Right lobe of liver (tissue), 6 donors: Measurements from ENCODE around the gene HSPE1. TPM values are rescaled to one million over a fixed set of nuclear protein-coding genes. Genes with fewer than 3 reads are reported as not detected.

Experiments used
- ATAC-seq, 4 donors: fragments of 200-7000 bp; cut with Tn5 transposase; one replicate each; pipeline ENCODE4 v1.9.1; 2020; ENCODE audit warnings: mild to moderate bottlenecking in 4 of 4, moderate library complexity in 4 of 4
- DNase-seq, 3 donors: peaks; one replicate each; pipeline ENCODE4 v3.0.0-alpha.2; 2020
- H3K27ac ChIP-seq, 3 donors: fragments of 200-600 bp; one replicate each; pipeline ENCODE4 v1.8.0; 2022
- H3K27me3 ChIP-seq, 2 donors: fragments of 200-600 bp; one replicate each; pipeline ENCODE4 v1.8.0; 2022
- H3K36me3 ChIP-seq, 4 donors: fragments of 200-600 bp; sonication (generic) in 1 of 4; one replicate each; pipeline versions ENCODE4 v1.5.1 to v1.8.0; 2017 to 2022; ENCODE audit warnings: control low read depth in 1 of 4
- H3K4me1 ChIP-seq, 4 donors: fragments of 200-600 bp; sonication (generic) in 1 of 4; one replicate each; pipeline versions ENCODE4 v1.5.1 to v1.8.0; 2017 to 2022; ENCODE audit warnings: control low read depth in 1 of 4
- H3K4me3 ChIP-seq, 3 donors: fragments of 200-600 bp; one replicate each; pipeline ENCODE4 v1.8.0; 2022
- H3K9me3 ChIP-seq, 4 donors: fragments of 200-600 bp; sonication (generic) in 1 of 4; one replicate each; pipeline versions ENCODE4 v1.5.1 to v1.8.0; 2017 to 2022; ENCODE audit warnings: control low read depth in 1 of 4
- POLR2A ChIP-seq: fragments of 450-650 bp; IDR thresholded peaks from one replicate; pipeline ENCODE4 v1.6.1; 2017; ENCODE audit warnings: antibody characterized with exemption, mild to moderate bottlenecking
- WGBS: methylation state at CpG from one replicate; pipeline ENCODE4 v1.1.6; 2018; ENCODE audit warnings: low coverage, low lambda C conversion rate; ENCODE audit not compliant: insufficient coverage; ENCODE audit errors: missing lambda C conversion rate; 5-methylcytosine and 5-hydroxymethylcytosine counted together
- intact Hi-C, 2 donors: fragments of 100-400 bp; cut with DNase I; formaldehyde crosslinking; loops; one replicate each; pipeline versions ENCODE4 v1.11.2 to v1.14.1; 2022
- total RNA-seq, 6 experiments: library from RNA; depleted of rRNA in 2 of 6; stranded (reverse); fragments of >200 nt in 2 of 6; fragmentation: NEBNext Ultra II Directional in 3 of 6; extraction: Animal tissue kit (Norgen Biotek cat#: 25700) in 3 of 6; gene quantifications; one replicate each; pipeline versions ENCODE4 v1.1.0 to v1.2.4, GENCODE V29; 2016 to 2023
- TF ChIP-seq, protein P1 (sequence below), 4 donors: fragments of 200-600 bp in 3 of 4; fragments of 450-650 bp in 1 of 4; IDR thresholded peaks; one replicate each; pipeline versions ENCODE4 v1.5.1 to v1.8.0; 2016 to 2022; ENCODE audit warnings: antibody characterized with exemption in 4 of 4, mild to moderate bottlenecking in 2 of 4
- donor health status: DM: no; HTN: yes; CAD: no.
- donor health status: DM: no; HTN: no; CAD: no.
- donor health status: DM: no; HTN: no; CAD: no.
- donor health status: DM: no; HTN: yes; CAD: no.
- donor health status: DM: no; HTN: yes; CAD: no.

HSPE1 gene
- total RNA-seq, 6 experiments from 2014 or later = 91.8 to 318 (median 209) TPM

DNA sequence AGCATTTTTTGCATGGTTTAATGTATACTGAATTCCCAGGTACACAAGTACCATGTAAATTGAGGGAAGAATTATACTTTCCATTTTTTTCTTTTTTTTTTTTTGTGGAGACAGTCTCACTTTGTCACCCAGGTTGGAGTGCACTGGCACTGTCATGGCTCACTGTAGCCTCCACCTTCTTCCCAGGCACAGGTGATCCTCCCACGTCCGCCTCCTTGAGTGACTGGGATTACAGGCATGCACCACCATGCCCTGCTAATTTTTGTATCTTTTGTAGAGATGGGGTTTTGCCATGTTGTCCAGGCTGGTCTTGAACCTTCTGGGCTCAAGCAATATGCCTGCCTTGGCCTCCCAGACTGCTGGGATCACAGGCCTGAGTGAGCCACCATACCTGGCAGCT lies 3.8 kb downstream of the HSPE1 start:
- intact Hi-C loops = no loop called here
- no peak for ATAC-seq
- Histone ChIP-seq H3K4me3 (no peak overlapping the region), H3K27me3 (no peaks in the 10 kb centered on the region), H3K27ac (peak overlapping the region in 1 of 3 donors; percentile 100), H3K4me1 (peaks cover 0 to 11% (median 0%) of the 10 kb centered on the region in 4 donors), H3K9me3 (no peaks in the 10 kb centered on the region), H3K36me3 (peaks cover 0 to 23% (median 10%) of the 10 kb centered on the region in 4 donors)
- no peak for TF ChIP-seq POLR2A
- TF ChIP-seq, protein P1, sequence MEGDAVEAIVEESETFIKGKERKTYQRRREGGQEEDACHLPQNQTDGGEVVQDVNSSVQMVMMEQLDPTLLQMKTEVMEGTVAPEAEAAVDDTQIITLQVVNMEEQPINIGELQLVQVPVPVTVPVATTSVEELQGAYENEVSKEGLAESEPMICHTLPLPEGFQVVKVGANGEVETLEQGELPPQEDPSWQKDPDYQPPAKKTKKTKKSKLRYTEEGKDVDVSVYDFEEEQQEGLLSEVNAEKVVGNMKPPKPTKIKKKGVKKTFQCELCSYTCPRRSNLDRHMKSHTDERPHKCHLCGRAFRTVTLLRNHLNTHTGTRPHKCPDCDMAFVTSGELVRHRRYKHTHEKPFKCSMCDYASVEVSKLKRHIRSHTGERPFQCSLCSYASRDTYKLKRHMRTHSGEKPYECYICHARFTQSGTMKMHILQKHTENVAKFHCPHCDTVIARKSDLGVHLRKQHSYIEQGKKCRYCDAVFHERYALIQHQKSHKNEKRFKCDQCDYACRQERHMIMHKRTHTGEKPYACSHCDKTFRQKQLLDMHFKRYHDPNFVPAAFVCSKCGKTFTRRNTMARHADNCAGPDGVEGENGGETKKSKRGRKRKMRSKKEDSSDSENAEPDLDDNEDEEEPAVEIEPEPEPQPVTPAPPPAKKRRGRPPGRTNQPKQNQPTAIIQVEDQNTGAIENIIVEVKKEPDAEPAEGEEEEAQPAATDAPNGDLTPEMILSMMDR (IDR thresholded peaks at IDR 0.05) = no peak
- DNase-seq = no peak
- no CpG with 5 or more reads among the region's 2 CpGs for WGBS

DNA sequence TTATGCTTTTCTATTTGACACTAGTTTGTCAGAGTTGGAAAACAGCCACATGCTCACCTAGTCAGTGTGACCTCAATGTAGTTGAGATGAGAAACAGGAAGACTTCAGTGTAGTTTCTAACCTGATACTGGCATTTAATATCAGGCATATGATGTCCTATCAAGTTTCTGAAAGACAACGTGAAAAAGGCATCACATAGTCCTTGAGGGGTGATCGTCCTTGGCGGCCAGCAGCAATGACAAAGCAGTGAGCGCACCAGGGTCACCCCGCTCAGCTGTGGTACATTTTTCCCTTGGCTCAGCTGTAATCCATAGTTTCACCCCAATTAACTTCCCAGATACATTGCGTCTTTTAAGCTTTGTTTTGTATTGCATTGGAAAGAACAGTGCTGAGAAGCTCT lies 4.3 kb downstream of the HSPE1 start:
- H3K27ac ChIP-seq = no peak overlapping the region
- 90% methylated on average over 3 of the region's 6 CpGs for WGBS
- ATAC-seq (no peak), DNase-seq (no peak)
- H3K4me1 ChIP-seq = peaks cover 0 to 11% (median 0%) of the 10 kb centered on the region in 4 donors
- TF ChIP-seq, protein P1 (IDR thresholded peaks at IDR 0.05) = no peak
- no peak for TF ChIP-seq POLR2A
- no peaks in the 10 kb centered on the region for H3K9me3 ChIP-seq
- H3K4me3 ChIP-seq = no peak overlapping the region
- peaks cover 0 to 23% (median 10%) of the 10 kb centered on the region in 4 donors for H3K36me3 ChIP-seq
- intact Hi-C loops = no loop called here
- H3K27me3 ChIP-seq = no peaks in the 10 kb centered on the region

DNA sequence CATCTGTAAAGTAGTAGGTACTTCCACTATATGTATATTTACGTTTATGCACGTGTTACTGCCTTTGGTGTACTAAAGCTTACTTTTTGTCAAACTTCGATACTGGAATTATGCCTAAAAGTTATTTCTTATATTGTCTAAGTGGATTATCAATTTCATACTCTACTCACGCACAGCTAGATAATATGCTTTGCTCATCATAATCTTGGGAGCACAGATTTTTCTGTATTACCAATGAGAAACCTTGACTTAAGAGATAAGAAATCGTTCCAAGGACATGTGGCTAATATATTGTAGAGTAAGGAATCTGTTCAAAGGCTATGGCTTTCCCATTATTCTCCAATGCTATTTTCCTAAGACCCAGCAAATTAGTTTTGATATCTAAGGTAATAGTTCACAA lies 6.5 kb downstream of the HSPE1 start:
- 84% methylated on average over 5 of the region's 5 CpGs for WGBS
- H3K4me3 ChIP-seq = no peak overlapping the region
- no peak for DNase-seq
- no peak overlapping the region for H3K27ac ChIP-seq
- peaks cover 0 to 23% (median 10%) of the 10 kb centered on the region in 4 donors for H3K36me3 ChIP-seq
- H3K27me3 ChIP-seq = no peaks in the 10 kb centered on the region
- H3K4me1 ChIP-seq = peaks cover 0 to 11% (median 0%) of the 10 kb centered on the region in 4 donors
- H3K9me3 ChIP-seq = no peaks in the 10 kb centered on the region
- intact Hi-C loops = no loop called here
- ATAC-seq = no peak
- TF ChIP-seq POLR2A = no peak
- TF ChIP-seq, protein P1 (IDR thresholded peaks at IDR 0.05) = no peak

DNA sequence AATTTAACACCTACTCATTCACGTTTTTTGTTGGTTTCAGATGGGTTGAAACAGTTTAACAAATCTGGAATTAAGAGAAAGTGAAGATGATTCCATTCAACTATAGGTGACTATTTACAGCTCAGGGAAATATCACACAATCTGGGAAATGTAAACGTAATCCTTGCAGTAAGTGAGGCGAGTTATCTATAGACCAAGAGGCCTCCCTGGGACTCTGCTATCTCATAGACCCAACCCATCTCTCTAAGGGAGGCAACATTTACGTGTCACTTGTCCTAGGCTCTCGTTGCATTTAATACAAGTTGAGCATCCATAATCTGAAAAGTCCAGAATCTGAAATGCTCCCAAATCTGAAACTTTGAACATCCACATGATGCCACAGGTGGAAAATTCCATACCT lies 13.7 kb downstream of the HSPE1 start:
- Histone ChIP-seq H3K4me3 (no peak overlapping the region), H3K9me3 (no peaks in the 10 kb centered on the region), H3K27ac (no peak overlapping the region), H3K27me3 (no peaks in the 10 kb centered on the region), H3K36me3 (no peaks in the 10 kb centered on the region), H3K4me1 (peaks cover 0 to 11% (median 2%) of the 10 kb centered on the region in 4 donors)
- TF ChIP-seq, protein P1 (IDR thresholded peaks at IDR 0.05) = no peak
- no peak for TF ChIP-seq POLR2A
- WGBS = 95% methylated on average over 5 of the region's 5 CpGs
- ATAC-seq = no peak
- DNase-seq = no peak
- intact Hi-C loops = no loop called here

DNA sequence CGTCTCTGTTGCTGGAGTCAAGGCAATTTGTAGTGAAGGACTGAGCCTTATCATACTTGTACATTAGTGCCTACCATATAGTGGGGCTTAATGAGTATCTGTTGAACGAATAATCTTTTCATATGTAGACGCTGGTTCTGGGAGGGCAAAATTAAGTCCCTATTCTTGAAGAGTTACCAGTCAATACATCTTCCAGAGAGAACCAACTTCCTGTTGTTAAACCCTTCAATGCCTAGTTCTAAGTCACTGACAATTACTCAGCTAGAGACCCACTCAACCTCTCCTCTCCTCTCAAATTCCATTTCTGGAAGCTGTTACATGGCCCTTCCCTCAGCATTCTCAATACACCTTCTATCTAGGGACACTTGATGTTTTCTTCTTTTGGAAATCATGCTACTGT lies 14.6 kb downstream of the HSPE1 start:
- Histone ChIP-seq H3K36me3 (no peaks in the 10 kb centered on the region), H3K9me3 (no peaks in the 10 kb centered on the region), H3K27me3 (no peaks in the 10 kb centered on the region), H3K4me3 (no peak overlapping the region), H3K27ac (peak overlapping the region; percentile 97 to 98 (median 98)), H3K4me1 (peaks cover 0 to 11% (median 2%) of the 10 kb centered on the region in 4 donors)
- WGBS = 65% methylated on average over 3 of the region's 3 CpGs
- TF ChIP-seq, protein P1 (IDR thresholded peaks at IDR 0.05) = no peak
- no peak for TF ChIP-seq POLR2A
- DNase-seq (no peak), ATAC-seq (no peak)
- intact Hi-C loops = no loop called here
